Fibroblast of skin of left biceps (primary cell): ENCODE data around the gene NEK6.

Experiments used
- DNase-seq, 2 experiments: peaks; one replicate each; pipeline ENCODE4 v3.0.0-alpha.2; 2013; ENCODE audit warnings: low read depth in 2 of 2

Gene NEK6

DNA sequence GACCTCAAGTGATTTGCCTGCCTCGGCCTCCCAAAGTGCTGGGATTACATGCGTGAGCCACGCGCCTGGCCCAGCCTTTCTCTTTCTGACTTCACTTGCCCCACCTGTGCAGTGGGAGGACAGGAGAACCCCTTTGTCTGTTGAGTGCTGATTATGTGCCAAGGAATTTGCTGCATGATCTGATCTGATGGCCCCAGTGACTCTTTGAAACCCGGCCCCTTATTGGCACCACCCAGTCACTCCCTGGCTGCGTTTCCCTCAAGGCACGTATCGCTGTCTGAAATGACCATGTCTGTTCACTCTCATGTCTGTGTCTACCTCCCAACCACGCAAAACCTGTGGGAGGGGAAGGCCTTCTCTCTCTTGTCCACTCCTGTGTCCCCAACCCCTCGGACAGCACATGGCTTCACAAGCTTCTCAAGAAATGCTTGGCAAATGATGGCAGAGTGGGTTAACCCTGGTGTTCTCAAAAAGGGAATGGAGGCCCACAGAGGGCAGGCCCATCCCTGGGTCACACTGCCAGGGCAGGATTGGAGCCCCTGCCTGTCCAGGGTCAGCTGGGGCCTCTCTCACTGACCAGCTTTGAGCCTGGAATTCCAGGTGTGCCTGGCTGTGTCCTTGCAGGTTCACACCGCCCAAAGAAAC is 21.9 kb downstream of the NEK6 start:
- no peak for DNase-seq

DNA sequence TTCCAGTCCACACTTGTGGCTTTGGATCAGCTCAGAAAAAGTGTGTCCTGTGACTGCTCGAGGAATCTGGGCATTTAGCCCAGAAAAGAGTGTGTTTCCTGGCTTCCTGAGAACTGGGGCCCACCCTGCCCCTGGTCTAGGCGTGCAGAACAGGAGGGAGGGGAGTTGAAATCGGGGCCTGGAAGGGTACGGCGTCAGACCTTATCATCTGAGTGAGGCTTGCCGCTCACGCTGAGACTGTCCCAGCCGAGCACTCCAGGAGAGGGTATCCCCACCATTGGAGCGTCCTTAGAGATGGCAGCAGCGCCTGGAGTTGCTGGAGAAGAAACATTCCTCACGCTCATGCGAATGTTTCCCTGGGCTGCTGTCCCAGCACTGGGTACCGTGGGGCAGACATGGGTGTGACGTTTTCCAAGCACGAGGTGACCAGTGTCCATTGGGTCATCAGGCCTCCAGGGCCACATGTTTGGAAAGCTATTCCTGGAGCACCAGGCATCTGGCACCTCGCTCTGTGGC is 22.5 kb downstream of the NEK6 start:
- peak in 1 of 2 experiments; percentile 68 for DNase-seq

DNA sequence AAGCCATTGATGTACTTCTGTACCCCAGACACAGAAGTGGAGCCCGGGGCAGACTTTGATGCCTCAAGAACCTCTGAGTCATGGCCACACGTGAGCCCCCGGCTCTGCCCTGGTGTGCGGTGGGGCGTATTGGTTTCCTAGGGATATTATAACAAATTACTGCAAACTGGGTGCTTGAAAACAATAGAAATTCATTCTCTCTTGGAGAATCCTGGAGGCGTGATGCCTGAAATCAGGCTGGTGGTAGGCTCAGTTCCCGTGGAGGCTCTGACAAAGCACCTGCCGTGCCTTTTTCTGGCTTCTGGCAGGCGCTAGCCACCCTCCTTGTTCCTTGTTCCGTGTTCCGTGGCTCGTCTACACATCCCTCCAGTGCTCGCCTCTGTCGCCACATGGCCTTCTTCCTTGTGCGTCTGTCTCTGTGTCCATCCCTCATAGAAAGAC is 24.2 kb downstream of the NEK6 start:
- no peak for DNase-seq

DNA sequence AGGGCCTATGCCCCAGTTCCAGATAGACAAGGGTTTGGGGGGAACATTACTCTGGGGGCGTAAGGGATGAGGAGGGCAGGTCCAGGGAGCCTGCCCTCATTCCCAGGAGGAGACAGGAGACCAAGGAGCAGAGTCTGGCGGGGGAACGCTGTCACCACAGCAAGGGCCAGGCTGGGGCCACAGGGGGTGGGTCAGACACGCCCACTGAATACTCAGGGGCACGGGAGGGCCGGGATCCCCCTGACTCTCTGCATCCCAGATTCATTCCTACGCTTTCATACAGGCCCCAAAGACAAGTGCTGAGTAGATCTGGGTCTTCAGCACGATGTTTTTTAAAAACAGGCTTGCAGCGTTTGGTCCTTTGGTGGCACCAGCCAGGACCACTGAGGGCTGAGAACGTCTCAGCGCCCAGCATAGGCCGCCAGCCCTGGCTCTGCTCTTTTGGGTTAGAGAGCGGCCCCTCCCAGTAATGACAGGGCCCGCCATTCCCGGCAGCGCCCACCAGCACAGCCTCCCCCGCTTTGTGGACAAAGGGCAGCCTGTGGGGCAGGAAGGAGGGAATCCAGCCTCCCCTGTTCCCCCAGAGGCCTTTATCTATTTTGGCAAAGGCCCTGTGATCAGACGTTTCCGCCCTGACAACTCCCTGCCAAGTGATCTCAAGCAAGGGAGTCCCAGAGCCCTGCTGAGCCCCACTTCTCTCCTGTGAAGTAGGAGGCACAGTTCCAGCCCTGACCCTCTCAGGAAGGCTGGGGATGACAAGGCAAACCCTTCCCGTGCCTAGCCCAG is 24.9 kb downstream of the NEK6 start:
- no peak for DNase-seq

DNA sequence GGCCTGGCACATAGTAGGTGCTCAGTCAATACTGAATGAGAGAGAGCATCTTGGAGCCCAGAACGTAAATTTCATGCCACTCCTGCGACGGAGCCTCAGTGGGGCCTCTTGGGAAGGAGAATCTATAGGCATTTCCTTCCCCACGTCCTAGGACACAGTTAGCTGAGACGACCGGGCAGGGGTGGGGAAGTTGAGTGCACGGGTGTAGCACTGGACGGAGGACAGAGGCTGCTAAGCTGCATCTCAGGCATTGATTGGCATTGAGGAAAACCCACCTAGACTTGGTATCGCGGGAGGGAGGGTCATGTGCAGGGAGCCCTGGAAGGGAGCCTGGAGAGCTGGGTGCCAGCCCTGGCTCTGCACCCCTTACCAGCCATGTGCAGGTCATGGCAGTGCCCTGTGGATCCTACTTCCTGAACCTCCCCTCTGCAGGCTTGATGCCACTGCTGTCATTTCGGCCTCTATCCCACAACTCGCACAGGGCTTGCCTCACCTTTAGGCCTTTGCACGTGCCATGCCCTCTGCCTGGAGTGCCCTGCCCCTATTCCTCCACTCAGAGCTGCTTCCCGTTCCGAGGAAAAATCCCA is 25.6 kb downstream of the NEK6 start:
- no peak for DNase-seq

DNA sequence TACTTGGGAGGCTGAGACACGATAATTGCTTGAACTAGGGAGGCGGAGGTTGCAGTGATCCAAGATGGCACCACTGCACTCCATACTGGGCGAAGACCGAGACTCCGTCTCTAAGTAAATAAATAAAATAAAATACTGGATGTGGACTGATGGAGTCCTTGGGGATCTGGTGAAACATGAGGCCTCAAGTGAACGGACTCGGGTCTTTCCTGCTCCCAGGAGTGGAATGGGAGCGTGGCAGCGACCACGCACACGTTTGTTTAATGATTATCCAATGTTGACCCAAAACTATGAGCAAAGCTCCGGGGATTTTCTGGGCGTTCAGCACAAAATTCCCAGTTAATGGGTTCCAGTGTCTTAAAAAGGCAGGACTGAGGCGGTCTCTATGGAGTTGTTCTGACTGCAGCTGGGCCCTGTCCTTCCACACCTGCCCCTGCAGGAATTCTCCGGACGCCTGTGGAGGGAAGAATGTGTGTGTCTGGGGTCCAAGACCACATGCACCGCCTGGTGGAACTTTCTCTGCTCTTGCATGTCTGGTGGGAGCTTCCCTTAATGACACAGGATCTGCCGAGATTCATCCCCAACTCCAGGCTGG is 26.6 kb downstream of the NEK6 start:
- DNase-seq: no peak

DNA sequence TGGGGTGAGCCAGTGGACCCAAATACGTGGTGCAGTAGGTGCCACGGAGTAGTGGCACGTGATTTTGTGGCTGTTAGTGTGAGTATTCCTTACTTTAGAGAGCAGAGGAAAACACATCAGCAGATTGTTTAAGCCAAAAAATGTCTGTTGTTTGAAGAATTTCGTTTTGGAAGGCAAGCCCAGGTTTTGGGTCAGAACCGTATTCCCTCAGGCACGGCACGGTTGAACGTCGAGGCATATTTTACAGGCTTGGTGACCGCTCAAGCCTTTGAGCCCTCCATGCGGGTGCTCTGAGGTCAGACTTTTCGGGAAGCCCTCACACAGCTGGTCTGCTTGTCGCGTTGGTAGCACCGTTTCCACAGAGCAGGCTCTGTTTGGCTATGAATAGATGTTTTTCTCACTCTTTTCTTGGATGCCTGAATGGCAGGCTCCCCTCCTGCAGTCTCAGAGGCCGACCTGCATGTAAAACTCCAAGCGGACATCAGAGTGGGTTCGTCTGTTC is 27.2 kb downstream of the NEK6 start:
- DNase-seq: no peak

DNA sequence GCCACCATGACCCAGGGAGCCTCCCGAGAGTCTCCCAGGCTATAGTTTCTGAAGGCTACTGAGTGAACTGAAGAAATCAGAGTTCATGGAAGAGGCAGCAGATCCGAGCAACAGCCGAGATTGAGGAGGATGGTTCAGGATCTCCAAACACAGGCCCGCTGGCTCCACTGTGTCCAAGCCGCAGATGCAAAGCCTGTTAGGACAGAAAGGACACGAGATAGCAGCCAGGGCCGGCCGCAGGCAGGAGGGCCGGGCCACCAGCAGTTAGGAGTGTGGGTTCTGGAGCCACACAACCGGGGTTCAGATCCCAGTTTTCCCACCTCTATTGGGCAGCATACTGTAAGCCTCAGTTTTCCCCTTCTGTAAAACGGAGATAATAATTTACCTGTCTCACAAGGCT is 27.7 kb downstream of the NEK6 start:
- no peak for DNase-seq

DNA sequence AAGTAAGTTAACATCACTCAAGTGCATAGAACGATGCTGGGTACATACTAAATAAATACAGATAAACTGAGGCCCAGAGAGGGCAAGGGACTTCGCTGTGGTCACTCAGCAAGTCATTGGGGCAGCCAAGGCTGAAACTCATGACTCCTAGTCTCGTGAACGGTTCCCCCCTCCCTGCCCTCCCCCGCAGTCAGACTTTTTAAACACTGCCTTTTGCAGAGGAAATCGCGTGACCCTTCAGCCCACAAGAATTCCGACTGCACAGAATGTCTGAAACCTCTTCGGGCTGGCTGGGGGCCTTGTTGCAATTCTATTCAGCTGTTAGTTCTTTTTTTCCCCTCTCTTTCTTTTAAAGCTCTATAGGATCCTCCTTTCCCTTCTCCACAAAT is 28.1 kb downstream of the NEK6 start:
- DNase-seq: peak; percentile 75

DNA sequence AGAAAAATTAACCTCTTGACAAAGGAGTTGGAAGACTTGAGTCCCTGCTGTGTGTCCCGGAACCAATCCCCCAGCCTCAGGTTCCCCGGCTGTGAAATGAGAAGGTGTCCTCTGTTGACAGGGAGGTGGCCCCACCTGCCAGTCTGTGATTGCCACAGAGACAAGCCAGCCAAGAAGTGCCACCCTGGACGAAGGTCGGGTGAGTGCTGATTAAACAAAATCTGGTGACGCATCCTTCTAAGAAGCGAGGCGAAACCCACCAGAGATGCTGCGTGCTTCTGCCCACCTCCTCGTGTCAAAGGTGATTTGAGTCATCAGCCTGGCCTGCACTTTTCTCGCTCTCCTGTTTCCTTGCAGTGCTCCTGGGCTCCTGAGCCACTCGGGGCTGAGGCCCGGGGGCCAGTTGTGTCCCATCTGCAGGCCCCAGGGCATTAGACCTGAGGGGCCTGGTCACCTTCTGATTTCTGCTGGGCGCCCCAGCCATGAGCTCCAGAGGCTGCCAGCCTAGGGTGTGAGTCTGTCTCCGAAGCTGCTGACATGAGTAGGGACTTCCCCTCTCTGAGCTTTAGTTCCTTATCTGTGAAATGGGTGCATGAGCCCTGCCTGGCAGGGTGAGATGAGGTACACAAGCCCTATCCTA is 28.7 kb downstream of the NEK6 start:
- no peak for DNase-seq

DNA sequence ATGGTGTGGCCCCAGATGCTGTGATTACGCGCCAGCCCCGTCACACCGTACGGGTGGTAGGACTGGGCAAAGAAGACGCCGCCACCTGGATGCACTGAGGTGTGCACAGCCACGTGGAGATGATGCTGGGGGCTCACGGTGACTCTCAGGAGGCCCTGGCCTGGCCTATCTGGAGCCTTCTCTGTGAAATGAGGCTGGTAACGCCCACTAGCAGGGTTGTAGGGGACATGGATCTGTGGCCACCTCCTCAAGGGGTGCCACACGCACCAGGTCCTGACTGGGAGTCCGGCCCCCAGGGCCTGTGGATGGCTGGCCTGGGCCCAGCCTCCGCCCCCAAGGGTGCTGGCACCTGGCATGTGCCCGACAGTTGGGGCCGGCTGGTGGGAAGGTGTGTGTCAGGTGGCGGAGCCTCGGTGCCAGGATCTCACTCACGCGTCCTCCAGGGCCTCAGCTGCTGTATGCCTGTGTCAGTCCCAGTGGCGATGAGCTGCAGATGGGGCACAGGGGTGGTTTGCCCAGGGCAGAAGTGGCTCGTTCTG is 32.4 kb downstream of the NEK6 start:
- DNase-seq: no peak

DNA sequence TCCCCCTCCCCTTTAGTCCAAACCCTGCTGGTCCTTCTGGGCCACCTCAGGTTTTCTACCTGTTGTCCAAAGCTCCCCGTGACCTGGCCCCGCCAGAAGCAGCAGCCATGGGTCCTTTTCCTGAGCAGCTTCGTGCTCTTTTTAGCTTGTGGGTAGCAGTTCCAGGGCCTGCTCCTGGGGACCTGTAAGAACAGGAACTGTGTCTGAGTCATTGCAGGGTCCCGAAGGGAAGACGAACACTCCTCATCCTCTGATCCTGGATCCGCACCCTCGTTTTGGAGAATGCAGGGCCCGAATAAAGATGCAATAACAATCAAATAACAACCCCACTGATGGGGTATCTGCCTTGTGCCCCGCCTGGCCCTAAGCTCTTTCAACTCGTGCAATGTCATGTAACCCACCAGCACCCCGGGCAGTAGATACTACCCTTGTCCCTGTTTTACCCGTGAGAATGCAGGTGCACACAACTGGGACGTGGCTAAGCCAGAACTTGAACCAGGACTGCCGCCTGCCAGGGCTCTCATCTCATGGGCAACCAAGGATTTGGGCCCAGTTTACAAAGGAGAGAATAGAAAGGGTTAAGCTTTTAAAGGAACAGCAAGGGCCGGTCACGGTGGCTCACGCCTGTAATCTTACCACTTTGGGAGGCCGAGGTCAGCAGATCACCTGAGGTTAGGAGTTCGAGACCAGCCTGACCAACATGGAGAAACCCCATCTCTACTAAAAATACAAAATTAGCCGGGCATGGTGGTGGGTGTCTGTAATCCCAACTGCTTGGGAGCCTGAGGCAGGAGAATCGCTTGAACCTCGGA is 33.2 kb downstream of the NEK6 start:
- no peak for DNase-seq

DNA sequence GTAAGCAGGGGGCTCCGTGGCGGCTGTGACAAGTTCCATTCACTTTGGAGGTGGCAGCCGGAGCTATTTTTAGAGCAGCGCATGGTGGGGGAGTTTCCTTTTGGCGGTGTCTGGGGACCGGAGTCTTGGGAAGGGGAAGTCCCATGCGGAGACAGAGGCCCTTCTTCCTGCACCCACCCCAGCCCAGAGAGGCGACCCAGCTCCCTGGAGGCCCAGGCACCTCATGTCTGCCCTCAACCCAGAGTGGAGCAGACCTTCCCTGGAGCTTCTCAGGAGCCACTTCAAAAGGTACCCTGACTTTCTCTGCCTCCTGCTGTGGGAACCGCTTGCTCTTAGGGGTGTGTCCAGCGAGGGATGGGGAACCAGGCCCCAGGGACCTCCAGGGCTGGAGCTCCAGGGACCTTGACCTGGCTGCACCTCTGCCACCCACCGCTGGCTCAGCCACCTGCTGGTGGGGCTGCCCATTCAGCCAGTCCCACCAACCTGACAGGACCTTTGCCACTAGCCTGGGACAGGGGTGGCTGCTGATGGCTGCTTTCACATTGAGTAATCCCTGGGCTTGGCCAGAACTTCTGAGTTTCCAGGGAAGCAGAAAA is 34.1 kb downstream of the NEK6 start:
- DNase-seq: no peak

DNA sequence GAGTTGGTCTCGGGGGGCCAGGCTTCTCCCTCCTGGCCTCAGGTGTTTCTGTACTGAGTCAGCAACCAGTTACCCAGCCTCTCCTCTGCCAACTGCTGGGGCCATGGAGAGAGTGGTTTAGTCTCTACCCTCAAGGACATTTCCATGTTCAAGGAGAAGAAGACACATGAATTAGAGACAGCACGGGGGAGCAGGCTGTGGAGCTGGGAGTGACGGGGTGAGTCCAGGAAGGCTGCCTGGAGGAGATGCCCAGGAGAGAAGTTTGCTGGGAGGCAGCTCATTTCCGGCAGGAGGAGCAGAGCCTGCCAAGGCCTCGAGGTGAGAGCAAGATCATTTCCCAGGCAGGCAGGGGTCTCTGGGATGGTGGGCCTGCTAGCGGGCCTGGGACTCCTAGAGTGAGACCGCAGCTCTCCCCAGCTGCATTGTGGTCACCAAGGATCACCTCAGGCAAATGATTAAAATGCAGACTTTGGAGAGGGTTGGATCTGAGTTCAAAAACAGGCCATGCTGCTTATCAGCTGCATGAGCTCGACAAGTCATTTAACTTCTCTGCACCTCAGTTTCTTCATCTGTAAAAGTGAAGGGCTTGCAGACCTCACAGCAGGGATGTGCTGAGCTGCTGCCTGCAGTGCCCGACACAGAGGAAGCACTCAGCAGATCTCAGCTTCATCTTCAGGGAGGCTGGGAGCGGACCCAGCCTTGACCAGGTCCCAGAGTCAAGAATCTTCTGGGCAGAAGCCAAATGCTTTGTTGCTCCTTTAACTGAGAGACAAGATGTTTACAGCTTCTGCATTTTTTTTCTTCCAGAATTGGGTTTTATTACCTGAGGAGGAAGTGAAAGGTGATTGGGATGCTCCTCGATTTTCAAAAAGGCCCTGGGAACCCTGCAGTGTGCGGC is 35.2 kb downstream of the NEK6 start:
- DNase-seq: no peak

DNA sequence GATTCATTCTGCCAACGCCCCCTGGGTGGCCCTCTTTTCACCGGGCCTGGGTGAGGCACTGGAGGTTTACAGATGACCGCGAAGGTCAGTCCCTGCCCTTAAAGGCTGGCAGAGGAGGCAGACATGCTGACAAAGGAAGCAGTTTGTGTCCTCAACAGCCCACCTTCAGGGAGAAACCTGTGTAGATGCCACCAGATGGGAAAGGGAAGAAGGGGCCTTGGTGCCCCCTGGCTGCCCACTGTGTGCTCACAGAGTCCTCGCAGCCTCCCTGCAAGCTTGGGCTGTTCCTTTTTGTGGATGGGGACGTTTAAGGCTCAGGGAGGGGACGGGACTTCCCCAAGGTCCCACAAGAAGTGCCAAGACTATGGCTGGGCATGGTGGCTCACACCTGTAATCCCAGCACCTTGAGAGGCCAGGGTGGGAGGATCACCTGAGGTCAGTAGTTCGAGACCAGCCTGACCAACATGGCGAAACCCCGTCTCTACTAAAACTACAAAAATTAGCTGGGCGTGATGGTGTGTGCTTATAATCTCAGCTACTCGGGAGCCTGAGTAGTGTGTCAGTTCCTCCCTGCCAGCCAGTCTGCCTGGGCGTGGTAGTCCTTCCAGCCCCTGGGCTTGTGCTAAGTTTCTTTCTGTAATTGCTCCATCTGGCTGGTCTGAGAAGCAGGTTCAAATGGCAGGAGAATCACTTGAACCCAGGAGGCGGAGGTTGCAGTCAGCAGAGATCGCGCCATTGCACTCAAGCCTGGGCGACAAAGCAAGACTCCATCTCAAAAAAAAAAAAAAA is 36.2 kb downstream of the NEK6 start:
- no peak for DNase-seq

DNA sequence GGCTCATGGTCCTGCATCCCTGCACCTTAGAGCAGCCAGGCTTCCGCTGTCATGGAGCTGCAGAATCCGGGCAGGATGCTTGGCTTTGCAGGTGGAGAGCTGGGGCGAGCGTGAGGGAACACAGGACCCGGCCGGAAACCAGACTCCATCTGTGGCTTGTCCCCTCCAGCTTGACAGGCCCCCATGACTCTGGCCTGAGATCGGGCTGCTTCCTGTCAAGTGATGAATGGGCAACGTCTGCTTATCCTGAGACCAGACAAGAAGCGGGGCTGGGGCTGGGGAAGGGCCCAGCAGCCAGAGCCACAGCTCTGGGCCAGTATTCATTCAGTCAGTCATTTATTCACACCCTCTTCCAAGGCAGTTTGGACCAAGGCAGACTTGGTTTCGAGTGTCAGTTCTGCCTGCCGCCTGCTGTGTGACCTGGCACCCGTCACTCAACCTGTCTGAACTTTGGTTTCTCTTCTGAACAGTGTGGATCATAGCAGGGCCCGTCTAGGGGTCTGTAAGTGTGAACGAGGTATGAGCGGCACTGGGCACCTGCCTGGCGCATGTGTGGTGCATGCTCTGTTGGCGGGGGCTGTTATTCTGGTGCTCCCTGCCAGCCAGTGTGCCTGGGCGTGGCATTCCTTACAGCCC is 37.5 kb downstream of the NEK6 start:
- no peak for DNase-seq

DNA sequence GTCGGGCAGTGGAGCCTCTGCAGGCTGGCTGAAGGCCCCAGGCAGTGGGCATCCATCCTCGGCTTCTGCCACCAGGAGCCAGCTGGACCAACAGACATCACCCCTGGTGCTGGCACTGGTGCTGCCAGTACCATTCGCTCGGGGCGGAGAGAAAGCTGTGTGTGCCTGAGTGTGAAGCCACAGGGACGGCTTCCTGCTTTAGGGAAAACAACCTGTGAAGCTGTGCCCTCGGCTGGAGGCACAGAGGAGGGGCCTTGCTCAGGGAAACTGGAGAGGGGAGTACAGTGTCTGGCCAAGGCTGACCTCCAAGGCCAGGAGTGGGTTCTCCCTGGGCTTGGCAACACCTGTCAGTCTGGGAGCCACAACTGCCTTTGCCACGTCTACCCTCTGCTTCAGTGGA is 38.3 kb downstream of the NEK6 start:
- no peak for DNase-seq
